Central memory CD8-positive, alpha-beta T cell (primary cell): ENCODE measurements around the gene SLC35G2.
"Not testable (repeated sequence)": the region's sequence is repeated elsewhere in the genome, so short reads cannot be mapped to it uniquely, and the experiment has no call there.

Source experiments
- ATAC-seq: fragments of 150-1000 bp; cut with Tn5 transposase; replicated peaks from 2 replicates; pipeline ENCODE4 v1.10.0; 2022; ENCODE audit warnings: mild to moderate bottlenecking, moderate FRiP score, moderate number of reproducible peaks; ENCODE audit not compliant: poor library complexity, severe bottlenecking; ENCODE audit errors: extremely low read depth
- DNase-seq, 2 donors: peaks; one replicate each; pipeline ENCODE4 v3.0.0; 2021; ENCODE audit warnings: low spot score in 2 of 2
- H3K27ac Mint-ChIP-seq: one replicate; pipeline ENCODE4 v1.8.0; 2022; ENCODE audit warnings: low read depth, mild to moderate bottlenecking, moderate library complexity, mixed read lengths
- H3K27me3 Mint-ChIP-seq: one replicate; pipeline ENCODE4 v1.8.0; 2022; ENCODE audit warnings: mixed read lengths
- H3K36me3 Mint-ChIP-seq: one replicate; pipeline ENCODE4 v1.8.0; 2022; ENCODE audit warnings: mild to moderate bottlenecking, moderate library complexity, mixed read lengths; ENCODE audit not compliant: insufficient read depth
- H3K4me1 Mint-ChIP-seq: one replicate; pipeline ENCODE4 v1.8.0; 2022; ENCODE audit warnings: mixed read lengths
- H3K4me3 Mint-ChIP-seq: one replicate; pipeline ENCODE4 v1.8.0; 2022; ENCODE audit warnings: mild to moderate bottlenecking, moderate library complexity, mixed read lengths
- H3K9me3 Mint-ChIP-seq: one replicate; pipeline ENCODE4 v1.8.0; 2022; ENCODE audit warnings: mixed read lengths

The SLC35G2 gene

DNA sequence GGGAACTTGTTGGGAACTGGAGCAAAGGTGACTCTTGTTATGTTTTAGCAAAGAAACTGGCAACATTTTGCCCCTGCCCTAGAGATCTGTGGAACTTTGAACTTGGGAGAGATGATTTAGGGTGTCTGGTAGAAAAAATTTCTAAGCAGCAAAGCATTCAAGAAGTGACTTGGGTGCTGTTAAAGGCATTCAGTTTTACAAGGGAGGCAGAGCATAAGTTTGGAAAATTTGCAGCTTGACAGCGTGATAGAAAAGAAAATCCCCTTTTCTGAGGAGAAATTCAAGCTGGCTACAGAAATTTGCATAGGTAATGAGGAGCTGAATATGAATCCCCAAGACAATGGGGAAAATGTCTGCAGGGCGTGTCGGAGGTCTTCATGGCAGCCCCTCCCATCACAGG, 53.3 kb downstream of the SLC35G2 start:
- not testable (repeated sequence) for H3K27me3 Mint-ChIP-seq, DNase-seq, ATAC-seq, H3K27ac Mint-ChIP-seq, H3K9me3 Mint-ChIP-seq
- peaks cover 21% of the 10 kb centered on the region for H3K36me3 Mint-ChIP-seq
- peak overlapping the region; percentile 8 for H3K4me3 Mint-ChIP-seq
- peaks cover 73% of the 10 kb centered on the region for H3K4me1 Mint-ChIP-seq

DNA sequence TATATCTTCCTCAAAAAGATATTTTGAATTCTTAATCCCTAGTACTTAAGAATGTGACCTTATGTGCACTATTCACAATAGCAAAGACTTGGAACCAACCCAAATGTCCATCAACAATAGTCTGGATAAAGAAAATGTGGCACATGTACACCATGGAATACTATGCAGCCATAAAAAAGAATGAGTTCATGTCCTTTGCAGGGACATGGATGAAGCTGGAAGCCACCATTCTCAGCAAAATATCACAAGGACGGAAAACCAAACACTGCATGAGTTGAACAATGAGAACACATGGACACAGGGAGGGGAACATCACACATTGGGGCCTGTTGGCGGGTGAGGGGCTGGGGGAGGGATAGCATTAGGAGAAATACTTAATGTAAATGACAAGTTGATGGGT, 60.6 kb downstream of the SLC35G2 start:
- H3K9me3 Mint-ChIP-seq, DNase-seq, H3K27ac Mint-ChIP-seq, H3K4me3 Mint-ChIP-seq, H3K27me3 Mint-ChIP-seq, H3K36me3 Mint-ChIP-seq, ATAC-seq: not testable (repeated sequence)
- H3K4me1 Mint-ChIP-seq: peaks cover 77% of the 10 kb centered on the region

- H3K4me3 Mint-ChIP-seq: no peak overlapping the region
- no peaks in the 10 kb centered on the region for H3K9me3 Mint-ChIP-seq
- peaks cover 6% of the 10 kb centered on the region for H3K36me3 Mint-ChIP-seq
- no peaks in the 10 kb centered on the region for H3K27me3 Mint-ChIP-seq
- peaks cover 75% of the 10 kb centered on the region for H3K4me1 Mint-ChIP-seq
- DNase-seq: no peak
- peak overlapping the region; percentile 44 for H3K27ac Mint-ChIP-seq
- ATAC-seq: peak; percentile 49
Observed at GRCh38 chr3:136882571-136882970, 63.6 kb downstream of the SLC35G2 start.

DNA sequence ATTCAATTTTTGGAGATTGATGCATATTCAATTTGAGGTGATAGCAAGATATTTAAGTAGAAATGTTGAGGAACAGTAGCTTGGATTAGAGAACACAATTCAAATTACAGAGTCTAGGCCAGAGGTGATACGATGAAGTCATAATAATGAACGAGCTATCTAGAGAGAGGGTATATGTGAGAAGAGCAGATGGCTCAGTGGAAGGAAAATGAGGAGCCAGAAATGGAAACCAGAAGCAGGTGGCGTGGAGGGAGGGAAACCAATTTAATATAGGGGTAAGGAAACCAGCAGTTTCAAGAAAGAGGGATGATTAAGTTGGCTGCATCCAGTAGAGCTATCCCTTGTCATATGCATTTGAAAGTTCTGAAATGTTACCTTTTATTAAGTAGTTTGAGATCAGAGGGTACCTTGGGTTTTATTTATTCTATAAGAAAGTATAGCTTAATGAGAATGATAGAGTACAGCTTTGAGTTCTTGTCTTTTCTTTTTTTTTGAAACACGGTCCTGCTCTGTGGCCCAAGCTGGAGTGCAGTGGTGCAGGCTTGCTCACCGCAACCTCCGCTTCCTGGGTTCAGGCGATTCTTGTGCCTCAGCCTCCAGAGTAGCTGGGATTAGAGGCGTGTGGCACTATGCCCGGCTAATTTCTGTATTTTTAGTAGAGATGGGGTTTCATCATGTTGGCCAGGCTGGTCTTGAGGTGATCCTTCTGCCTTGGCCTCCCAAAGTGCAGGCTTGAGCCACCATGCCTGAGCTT, 65.2 kb downstream of the SLC35G2 start:
- peaks cover 73% of the 10 kb centered on the region for H3K4me1 Mint-ChIP-seq
- H3K27me3 Mint-ChIP-seq: no peaks in the 10 kb centered on the region
- H3K9me3 Mint-ChIP-seq: no peaks in the 10 kb centered on the region
- H3K27ac Mint-ChIP-seq: peak overlapping the region; percentile 44
- DNase-seq: no peak
- no peak for ATAC-seq
- peaks cover 3% of the 10 kb centered on the region for H3K36me3 Mint-ChIP-seq
- peak overlapping the region; percentile 3 for H3K4me3 Mint-ChIP-seq

DNA sequence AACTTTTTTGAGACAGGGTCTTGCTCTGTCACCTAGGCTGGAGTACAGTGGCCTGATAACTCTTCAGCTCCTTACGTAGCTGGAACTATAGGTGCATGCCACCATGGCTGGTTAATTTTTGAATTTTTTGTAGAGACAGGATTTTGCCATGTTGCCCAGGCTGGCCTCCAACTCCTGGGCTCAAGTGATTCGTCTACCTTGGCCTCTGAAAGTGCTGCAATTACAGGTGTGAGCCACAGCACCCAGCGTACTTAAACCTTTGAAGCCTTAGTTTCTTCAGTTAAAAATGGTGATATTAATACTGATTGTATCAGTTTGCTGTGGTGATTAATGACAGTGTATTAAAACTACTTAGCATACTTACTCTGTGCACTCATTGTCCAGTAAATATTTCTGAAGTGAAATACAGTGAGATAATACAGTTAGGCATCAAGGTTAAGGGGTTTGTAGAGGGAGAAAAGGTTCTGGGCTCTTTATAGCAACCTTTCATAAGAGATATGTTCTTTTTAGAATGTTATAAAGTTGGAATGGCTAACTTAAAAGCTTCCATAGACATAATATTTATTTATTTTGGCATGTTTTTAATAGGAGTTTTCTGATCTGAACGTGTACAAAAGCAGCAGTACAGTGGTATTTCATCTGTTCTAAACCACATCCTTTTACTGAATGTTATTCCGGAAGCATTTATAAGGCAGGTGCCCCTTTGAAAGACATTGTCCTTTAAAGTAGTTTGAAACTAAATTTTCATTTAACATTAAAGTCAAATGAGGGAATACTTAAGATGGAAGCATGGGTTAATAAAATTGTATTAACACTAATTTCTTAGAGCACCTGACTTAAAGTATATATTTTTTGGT, 66.7 kb downstream of the SLC35G2 start:
- no peaks in the 10 kb centered on the region for H3K36me3 Mint-ChIP-seq
- H3K4me3 Mint-ChIP-seq: peak overlapping the region; percentile 45
- peak; percentile 82 for ATAC-seq
- no peak for DNase-seq
- H3K4me1 Mint-ChIP-seq: peaks cover 78% of the 10 kb centered on the region
- H3K9me3 Mint-ChIP-seq: peaks cover under 1% of the 10 kb centered on the region
- no peaks in the 10 kb centered on the region for H3K27me3 Mint-ChIP-seq
- H3K27ac Mint-ChIP-seq: peak overlapping the region; percentile 27

- no peak overlapping the region for H3K27ac Mint-ChIP-seq
- ATAC-seq (no peak), DNase-seq (no peak)
- peaks cover 2% of the 10 kb centered on the region for H3K36me3 Mint-ChIP-seq
- H3K4me1 Mint-ChIP-seq: peaks cover 78% of the 10 kb centered on the region
- H3K4me3 Mint-ChIP-seq: no peak overlapping the region
- peaks cover 4% of the 10 kb centered on the region for H3K9me3 Mint-ChIP-seq
- H3K27me3 Mint-ChIP-seq: no peaks in the 10 kb centered on the region
Observed at GRCh38 chr3:136889947-136890346, 71.0 kb downstream of the SLC35G2 start.

DNA sequence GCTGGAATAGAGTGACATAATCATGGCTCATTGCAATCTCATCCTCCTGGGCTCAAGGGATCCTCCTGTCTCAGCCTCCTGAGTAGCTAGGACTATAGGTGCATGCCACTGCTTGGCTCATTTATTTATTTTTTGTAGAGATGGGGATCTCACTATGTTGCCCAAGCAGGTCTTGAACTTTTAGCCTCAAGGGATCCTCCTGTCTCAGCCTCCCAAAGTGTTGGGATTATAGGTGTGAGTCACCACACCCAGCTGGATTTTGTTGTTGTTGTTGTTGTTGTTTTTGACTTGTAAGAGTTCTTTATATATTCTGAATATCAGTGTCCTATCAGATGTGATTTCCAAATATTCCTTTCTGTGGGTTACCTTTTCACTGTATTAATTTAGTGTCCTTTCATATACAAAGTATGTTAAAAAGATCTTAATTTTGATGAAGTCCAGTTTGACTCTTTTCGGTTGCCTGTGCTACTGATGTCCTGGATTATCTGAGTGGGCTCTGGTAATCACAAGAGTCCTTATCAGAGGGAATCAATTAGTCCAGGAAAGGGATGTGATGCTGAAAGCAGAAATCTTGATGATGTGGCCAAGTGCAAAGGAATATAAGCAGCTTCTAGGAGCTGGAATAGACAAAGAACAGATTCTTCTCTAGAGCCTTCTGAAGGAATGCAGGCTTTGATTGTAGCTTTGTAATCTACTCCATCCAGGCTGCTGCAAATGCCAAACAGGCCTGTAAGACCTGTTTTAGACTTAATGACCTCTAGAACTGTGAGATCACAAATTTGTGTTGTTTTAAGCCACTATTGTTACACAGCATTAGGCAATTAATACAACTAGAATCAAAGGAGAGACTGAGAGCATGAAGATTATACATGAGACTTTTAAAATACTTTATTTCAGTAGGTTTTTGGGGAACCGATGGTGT, 73.3 kb downstream of the SLC35G2 start:
- Mint-ChIP-seq H3K9me3 (peaks cover 4% of the 10 kb centered on the region), H3K27ac (peak overlapping the region; percentile 41), H3K4me3 (no peak overlapping the region), H3K4me1 (peaks cover 71% of the 10 kb centered on the region), H3K36me3 (peaks cover 4% of the 10 kb centered on the region), H3K27me3 (no peaks in the 10 kb centered on the region)
- ATAC-seq: no peak
- no peak for DNase-seq

DNA sequence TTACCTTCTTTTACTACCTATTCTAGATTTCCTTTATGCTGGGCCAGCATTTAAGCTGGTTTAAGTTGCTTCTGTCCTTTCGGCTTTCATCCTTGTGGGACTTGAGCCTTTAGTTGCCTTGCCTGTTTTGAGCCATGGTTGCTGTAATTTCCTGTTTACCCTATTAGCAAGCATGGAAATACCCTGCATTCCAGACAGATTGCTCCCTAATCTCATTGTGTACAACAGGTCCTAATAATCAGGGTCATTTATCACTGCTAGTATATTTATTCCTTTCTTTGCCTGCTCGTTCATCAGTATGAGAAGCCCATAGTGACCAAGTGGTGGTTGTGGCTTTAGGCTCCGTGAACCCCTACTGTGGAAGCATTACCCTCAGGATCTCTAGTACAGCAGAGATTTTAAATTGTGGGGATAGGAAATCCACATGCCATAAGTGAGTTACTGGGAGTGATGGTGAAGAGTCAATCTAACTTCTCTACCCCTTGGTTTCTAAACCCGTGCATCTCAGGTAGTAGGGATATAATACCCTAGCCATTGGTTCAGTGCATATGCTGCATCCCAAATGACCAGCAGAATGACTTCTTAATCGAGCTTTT, 75.0 kb downstream of the SLC35G2 start:
- Mint-ChIP-seq H3K4me3 (no peak overlapping the region), H3K27ac (no peak overlapping the region), H3K9me3 (peaks cover 4% of the 10 kb centered on the region), H3K4me1 (peaks cover 62% of the 10 kb centered on the region), H3K36me3 (peaks cover 4% of the 10 kb centered on the region), H3K27me3 (no peaks in the 10 kb centered on the region)
- ATAC-seq (no peak), DNase-seq (no peak)

DNA sequence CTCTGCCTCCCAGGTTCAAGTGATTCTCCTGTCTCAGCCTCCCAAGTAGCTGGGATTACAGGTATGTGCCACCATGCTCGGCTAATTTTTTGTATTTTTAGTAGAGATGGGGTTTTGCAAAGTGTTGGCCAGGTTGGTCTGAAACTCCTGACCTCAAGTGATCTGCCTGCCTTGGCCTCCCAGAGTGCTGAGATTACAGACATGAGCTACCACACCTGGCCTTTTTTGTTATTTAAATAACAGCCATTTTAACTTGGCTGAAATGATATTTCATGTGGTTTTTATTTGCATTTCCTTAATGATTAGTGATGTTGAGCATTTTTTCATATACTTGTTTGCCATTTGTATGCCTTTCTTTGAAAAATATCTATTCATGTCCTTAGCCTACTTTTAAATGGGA, 78.2 kb downstream of the SLC35G2 start:
- H3K27ac Mint-ChIP-seq, DNase-seq, H3K4me3 Mint-ChIP-seq, H3K36me3 Mint-ChIP-seq, ATAC-seq, H3K9me3 Mint-ChIP-seq, H3K27me3 Mint-ChIP-seq: not testable (repeated sequence)
- H3K4me1 Mint-ChIP-seq: peaks cover 72% of the 10 kb centered on the region

DNA sequence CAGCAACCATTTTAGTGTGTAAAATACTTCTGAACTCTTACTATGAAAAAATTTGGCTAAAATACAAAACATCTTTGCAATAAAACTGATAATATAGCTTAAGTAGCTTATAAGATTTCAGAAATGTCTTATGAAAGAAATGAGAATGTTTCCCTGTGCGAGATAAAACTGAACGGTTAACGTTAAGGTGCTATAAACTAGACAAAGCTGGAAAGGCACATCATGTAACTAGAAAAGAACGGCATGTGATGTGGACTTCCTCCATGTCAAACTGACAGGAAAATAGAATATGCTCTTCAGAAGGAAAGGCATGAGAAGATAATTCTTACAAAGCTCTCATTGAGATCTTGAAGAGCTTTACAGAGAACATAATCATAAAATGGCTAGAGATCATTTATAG, 79.6 kb downstream of the SLC35G2 start:
- no peaks in the 10 kb centered on the region for H3K27me3 Mint-ChIP-seq
- peaks cover 72% of the 10 kb centered on the region for H3K4me1 Mint-ChIP-seq
- H3K36me3 Mint-ChIP-seq: peaks cover 4% of the 10 kb centered on the region
- ATAC-seq: no peak
- no peak for DNase-seq
- no peak overlapping the region for H3K4me3 Mint-ChIP-seq
- H3K9me3 Mint-ChIP-seq: peaks cover under 1% of the 10 kb centered on the region
- H3K27ac Mint-ChIP-seq: peak overlapping the region; percentile 86

DNA sequence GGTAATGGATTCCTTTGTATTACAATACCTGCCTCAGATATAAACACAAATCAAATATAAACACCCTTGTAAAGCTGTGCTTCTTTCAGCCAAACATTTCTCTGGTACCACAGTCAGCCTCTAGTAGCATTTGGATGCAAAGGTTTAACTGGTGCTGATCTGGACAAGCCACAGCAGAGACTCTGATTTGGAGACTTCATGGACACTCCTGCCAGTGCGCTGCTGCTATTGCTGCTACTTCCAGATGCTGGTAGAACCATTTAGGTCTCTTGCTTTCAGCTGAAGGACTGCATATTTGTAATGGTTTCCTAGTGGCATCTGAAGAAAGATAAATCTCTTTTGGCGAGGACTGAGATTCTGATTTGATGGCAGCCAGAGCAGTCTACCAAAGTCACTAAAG, 80.0 kb downstream of the SLC35G2 start:
- no peaks in the 10 kb centered on the region for H3K27me3 Mint-ChIP-seq
- H3K9me3 Mint-ChIP-seq: peaks cover 5% of the 10 kb centered on the region
- no peak overlapping the region for H3K4me3 Mint-ChIP-seq
- DNase-seq (no peak), ATAC-seq (peak; percentile 55)
- peaks cover 4% of the 10 kb centered on the region for H3K36me3 Mint-ChIP-seq
- peak overlapping the region; percentile 86 for H3K27ac Mint-ChIP-seq
- peaks cover 72% of the 10 kb centered on the region for H3K4me1 Mint-ChIP-seq

DNA sequence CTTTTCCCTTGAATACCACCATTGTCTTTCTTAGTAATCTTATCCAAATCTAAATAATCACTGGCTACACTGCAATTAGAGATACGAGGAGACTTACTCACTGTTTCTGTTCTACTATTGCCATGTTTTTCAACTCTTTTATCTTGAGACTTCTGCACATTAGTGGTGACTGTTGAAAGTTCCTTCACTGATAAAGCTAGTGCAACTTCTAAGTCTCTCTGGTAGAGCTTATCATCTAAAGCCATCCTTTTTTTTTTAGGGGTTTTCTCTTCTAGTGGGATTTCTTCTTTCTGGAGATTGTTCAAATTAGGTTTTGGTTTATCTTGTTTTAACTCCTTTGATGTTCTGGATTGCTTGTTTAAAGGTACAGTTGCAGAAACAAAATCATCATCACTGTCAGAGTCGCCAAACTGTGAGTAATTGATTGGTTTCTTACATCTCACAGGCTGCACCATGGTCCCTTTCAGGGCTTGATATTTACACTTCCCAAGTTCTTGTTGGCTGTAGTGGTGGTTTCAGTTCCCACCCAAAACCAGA, 80.8 kb downstream of the SLC35G2 start:
- H3K4me1 Mint-ChIP-seq: peaks cover 66% of the 10 kb centered on the region
- peaks cover 5% of the 10 kb centered on the region for H3K9me3 Mint-ChIP-seq
- H3K36me3 Mint-ChIP-seq: peaks cover 4% of the 10 kb centered on the region
- DNase-seq: no peak
- peak overlapping the region; percentile 58 for H3K4me3 Mint-ChIP-seq
- H3K27me3 Mint-ChIP-seq: no peaks in the 10 kb centered on the region
- peak overlapping the region; percentile 86 for H3K27ac Mint-ChIP-seq
- ATAC-seq: peak; percentile 60
